Activated T-helper 1 cell treated with anti-CD3 and anti-CD28 coated beads, Interleukin-12 subunit alpha, Interleukin-12 subunit beta, Interleukin-2, Interleukin-4 antibody, amounts not matched to agents 30 ng/mL and 10 ng/mL and 1 ng/mL, durations not matched to agents 14 hours and 24 hours and 36 hours (primary cell): ENCODE data around the gene MRPL10. TPM values are rescaled to one million over a fixed set of nuclear protein-coding genes. Genes with fewer than 3 reads are reported as not detected.

ENCODE experiments used
- DNase-seq: peaks from one replicate; pipeline ENCODE4 v3.0.0; 2021; ENCODE audit warnings: low spot score
- H3K27ac Mint-ChIP-seq: one replicate; pipeline ENCODE4 v1.8.0; 2021; ENCODE audit warnings: mild to moderate bottlenecking, mixed read lengths
- H3K27me3 Mint-ChIP-seq: one replicate; pipeline ENCODE4 v1.8.0; 2022; ENCODE audit warnings: mild to moderate bottlenecking, moderate library complexity, mixed read lengths; ENCODE audit not compliant: insufficient read depth
- H3K36me3 Mint-ChIP-seq: one replicate; pipeline ENCODE4 v1.8.0; 2021; ENCODE audit warnings: low read depth, mixed read lengths
- H3K4me1 Mint-ChIP-seq: one replicate; pipeline ENCODE4 v1.8.0; 2021; ENCODE audit warnings: low read depth, mixed read lengths
- H3K4me3 Mint-ChIP-seq: one replicate; pipeline ENCODE4 v1.8.0; 2021; ENCODE audit warnings: mild to moderate bottlenecking, moderate library complexity, mixed read lengths
- H3K9me3 Mint-ChIP-seq: one replicate; pipeline ENCODE4 v1.8.0; 2021; ENCODE audit warnings: mixed read lengths
- intact Hi-C: fragments of 100-400 bp; cut with micrococcal nuclease; formaldehyde crosslinking; loops from one replicate; pipeline ENCODE4 v1.15.1; 2024
- total RNA-seq: library from RNA; stranded (reverse); gene quantifications from 2 replicates; pipeline ENCODE4 v1.2.3, GENCODE V29; 2022

Gene MRPL10
- total RNA-seq, 1 donor from 2014 or later: 56.9 TPM

DNA sequence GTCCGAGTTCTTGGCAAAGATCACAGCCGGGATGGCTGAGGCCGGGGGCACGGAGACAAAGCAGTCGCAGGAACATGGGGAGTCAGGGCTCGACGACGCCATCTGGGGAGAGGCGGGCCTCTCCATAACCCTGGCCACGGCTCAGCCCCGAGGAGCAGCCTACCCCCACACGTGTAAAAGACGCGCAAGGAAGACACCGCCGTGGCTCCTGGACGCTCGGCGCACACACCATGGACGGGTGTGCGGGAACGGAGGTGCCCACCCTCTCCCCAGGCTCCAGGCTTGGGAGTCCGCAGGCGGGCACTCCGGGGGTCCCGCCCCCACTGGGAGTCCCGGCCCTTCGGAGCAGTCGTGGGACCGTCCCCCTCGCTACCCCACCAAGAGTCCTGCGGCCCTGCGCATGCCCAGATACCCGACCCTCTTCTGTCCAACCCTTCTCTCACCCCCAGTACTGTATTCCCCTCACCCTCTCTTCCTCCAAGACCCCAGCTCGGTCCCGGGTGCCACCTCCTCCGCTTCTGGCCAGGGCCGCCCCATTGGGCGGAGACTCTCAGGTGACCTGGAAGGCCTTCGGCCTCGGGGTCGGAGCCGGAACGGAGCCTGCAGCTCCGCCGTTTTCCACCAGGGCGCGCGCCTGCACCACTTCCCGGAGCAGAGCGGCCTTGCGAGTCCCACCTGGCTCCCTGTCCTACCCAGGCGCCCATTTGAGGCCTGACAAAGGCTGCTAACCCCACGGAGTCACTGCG is 9.6 kb upstream of the MRPL10 start, which contains the start of gene SCRN2:
Gene SCRN2 (minus strand): TSS at position 532 of the 746 bp plus-strand sequence. CDS start 430 bp downstream, at position 102.
- Mint-ChIP-seq H3K27me3 (peaks cover 16% of the 10 kb centered on the region), H3K27ac (peak within 1 kb of the TSS; percentile 96), H3K36me3 (peaks cover 2% of the 10 kb centered on the region), H3K4me1 (peaks cover 28% of the 10 kb centered on the region), H3K4me3 (peak within 1 kb of the TSS; percentile 96), H3K9me3 (no peaks in the 10 kb centered on the region)
- intact Hi-C loops: loop anchor here (1.0 to 10.0 kb wide), 7 partner anchors 10 to 774 kb away; partner anchors contain the start of genes HOXB7, HOXB8, LRRC46 and MRPL10
- DNase-seq: peak; percentile 86

DNA sequence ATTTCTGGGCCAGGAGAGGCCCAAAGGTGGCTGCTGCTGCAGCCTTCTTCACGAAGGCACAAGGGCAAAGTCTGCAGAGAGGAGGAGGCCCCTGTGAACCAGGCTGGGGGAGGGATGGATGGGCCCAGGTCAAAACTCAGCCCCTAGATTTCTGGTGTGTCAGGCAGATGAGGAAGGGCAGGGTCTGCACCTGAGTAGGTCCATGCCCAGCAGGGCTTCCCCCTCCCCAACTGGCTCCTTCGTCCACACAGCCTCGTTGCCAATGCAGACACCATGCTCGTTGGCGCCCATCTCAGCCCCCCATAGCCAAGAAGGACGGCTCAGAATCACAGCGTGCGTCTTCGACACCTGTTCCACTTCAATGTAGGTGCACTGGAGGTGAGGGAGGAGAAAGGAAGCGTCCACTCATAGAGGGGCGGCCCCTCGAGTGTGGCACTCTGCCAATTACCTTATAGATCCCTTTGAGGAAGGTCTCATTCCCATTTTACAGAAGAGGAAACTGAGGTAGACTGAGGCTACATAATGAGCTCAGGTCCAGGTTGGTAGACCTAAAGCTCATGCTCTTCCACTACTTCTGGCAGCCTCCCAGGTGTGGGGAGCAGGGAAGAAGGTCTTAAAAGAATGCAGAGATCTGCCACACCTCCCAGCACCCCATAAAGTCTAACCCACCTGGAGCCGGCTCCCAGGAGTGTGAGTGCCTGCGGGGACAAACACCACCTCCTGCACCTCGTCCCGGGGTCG is 8.8 kb upstream of the MRPL10 start:
- intact Hi-C loops: loop anchor here (2.0 to 10.0 kb wide), 2 partner anchors 101 to 775 kb away; partner anchors contain the start of genes HOXB7, HOXB8 and PNPO
- H3K4me3 Mint-ChIP-seq: peak overlapping the region; percentile 96
- DNase-seq: no peak
- H3K4me1 Mint-ChIP-seq: peaks cover 28% of the 10 kb centered on the region
- H3K27ac Mint-ChIP-seq: peak overlapping the region; percentile 29
- no peaks in the 10 kb centered on the region for H3K9me3 Mint-ChIP-seq
- H3K27me3 Mint-ChIP-seq: peaks cover 10% of the 10 kb centered on the region
- peaks cover 6% of the 10 kb centered on the region for H3K36me3 Mint-ChIP-seq

DNA sequence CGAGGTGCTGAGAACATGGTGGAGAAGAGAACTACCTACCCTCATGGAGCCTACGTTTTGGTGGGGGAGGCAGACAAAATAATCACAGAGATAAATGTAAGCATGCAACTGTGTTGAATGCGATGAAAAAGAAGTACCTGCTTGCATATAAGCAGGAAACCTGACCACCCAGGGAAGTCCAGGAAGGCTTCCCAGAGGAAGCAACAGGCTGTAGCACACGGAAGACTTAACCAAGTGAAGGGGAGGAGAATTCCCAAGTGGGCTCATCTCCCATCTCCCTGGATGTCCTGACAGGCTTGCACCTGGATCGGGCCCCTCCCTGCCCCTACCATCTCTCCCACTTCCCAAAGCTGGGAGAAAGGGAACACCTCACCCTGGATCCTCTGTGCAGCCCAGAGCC is 7.7 kb upstream of the MRPL10 start:
- no peak for DNase-seq
- Mint-ChIP-seq H3K9me3 (no peaks in the 10 kb centered on the region), H3K27ac (no peak overlapping the region), H3K4me1 (peaks cover 39% of the 10 kb centered on the region), H3K36me3 (peaks cover 8% of the 10 kb centered on the region), H3K4me3 (peak overlapping the region; percentile 50), H3K27me3 (peaks cover 3% of the 10 kb centered on the region)
- intact Hi-C loops: no loop called here

DNA sequence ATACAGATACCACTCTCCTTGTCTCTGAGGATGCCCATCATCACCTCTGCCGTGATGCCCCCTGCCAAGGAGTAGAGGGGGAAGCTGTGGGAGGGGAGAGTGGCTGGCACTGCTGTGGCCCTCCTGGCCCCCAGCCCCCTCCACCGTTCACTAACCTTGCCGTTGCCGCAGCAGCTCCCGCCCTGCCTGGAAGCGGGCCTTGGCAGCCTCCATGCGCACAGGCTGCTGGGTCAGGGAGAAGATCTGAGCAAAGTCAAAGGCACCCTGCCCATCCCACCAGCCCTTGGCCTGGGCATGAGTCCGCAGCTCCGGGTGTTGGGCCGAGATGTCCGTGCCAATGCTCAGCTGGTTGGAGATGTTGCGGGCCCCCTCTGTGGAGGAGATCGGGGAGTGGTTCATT is 7.3 kb upstream of the MRPL10 start:
- intact Hi-C loops: no loop called here
- Mint-ChIP-seq H3K27me3 (peaks cover 1% of the 10 kb centered on the region), H3K27ac (no peak overlapping the region), H3K36me3 (peaks cover 8% of the 10 kb centered on the region), H3K4me1 (peaks cover 41% of the 10 kb centered on the region), H3K4me3 (peak overlapping the region; percentile 50), H3K9me3 (no peaks in the 10 kb centered on the region)
- no peak for DNase-seq

DNA sequence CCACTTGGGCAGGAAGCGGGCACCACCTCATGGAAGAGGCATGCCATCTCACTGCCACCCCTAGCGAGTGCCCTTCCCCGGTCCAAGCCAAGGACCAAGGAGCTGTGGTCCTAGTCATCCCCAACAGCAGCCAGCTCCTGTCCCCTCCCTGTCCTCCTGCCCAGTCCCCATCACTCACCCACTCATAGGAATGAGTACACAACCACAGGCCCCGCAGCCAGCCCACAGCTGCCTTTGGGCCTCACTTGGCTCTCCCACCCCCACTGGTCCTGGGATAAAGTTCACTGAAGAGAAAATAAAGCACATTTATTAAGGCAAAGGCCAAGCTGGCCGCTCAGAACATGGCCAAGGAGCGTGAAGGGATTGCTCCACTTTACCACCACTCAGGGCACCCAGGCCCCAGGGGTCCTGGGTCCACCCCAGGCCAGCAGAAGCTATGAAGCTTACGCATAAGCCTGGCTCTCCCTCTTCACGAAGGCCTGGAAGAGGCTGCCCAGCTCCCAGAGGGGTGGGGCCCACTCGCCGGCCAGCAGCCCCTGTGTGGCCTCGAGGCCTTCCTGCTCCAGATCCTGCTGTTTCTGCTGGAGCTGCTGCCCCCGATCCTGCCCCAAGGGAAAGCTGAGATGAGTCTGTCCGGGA is 6.2 kb upstream of the MRPL10 start:
- peaks cover 1% of the 10 kb centered on the region for H3K27me3 Mint-ChIP-seq
- H3K4me1 Mint-ChIP-seq: peaks cover 35% of the 10 kb centered on the region
- DNase-seq: no peak
- intact Hi-C loops: no loop called here
- no peak overlapping the region for H3K4me3 Mint-ChIP-seq
- H3K9me3 Mint-ChIP-seq: no peaks in the 10 kb centered on the region
- H3K36me3 Mint-ChIP-seq: peaks cover 8% of the 10 kb centered on the region
- H3K27ac Mint-ChIP-seq: no peak overlapping the region

DNA sequence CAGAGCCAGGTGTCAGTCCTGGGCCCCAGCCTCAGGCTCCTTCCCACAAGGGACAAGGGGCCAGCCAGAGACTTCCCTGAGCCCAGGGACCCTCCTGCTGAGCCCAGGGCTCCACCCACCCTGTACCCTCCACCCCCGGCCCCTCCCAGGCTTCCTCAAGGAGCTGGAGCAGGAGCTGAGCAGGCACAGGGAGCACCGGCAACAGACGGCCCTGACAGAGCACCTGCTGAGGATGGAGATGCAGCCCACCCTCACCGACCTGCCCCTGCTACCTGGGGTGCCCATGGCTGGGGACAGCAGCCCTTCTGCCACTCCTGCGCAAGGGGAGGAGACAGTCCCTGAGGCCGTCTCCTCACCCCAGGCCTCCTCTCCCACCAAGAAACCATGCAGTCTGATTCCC is 5.3 kb upstream of the MRPL10 start:
- no peak overlapping the region for H3K27ac Mint-ChIP-seq
- H3K27me3 Mint-ChIP-seq: peaks cover 1% of the 10 kb centered on the region
- peaks cover 8% of the 10 kb centered on the region for H3K36me3 Mint-ChIP-seq
- intact Hi-C loops: no loop called here
- H3K9me3 Mint-ChIP-seq: no peaks in the 10 kb centered on the region
- peaks cover 35% of the 10 kb centered on the region for H3K4me1 Mint-ChIP-seq
- H3K4me3 Mint-ChIP-seq: no peak overlapping the region
- DNase-seq: no peak

DNA sequence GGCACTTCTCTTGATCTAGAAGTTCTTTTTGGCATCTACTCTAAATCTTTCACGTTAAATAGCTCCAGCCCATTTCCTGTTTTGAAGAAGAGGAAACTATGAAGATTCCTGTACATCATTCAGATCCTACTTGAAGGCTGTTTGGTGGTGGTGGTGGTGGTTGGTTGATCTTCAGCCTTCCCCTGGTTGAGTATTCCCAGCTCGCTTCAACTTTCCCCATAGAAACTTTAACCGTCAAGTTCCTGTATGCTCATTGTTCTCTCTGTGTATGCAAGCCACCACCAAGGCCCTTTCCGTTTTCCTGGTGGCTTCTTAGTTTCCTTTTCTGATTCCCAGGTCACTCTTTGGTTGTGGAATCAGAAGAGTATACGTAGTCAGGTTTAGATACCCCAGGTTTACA is 3.4 kb upstream of the MRPL10 start:
- no peak overlapping the region for H3K4me3 Mint-ChIP-seq
- DNase-seq: no peak
- intact Hi-C loops: no loop called here
- peaks cover 1% of the 10 kb centered on the region for H3K27me3 Mint-ChIP-seq
- peaks cover 9% of the 10 kb centered on the region for H3K36me3 Mint-ChIP-seq
- no peaks in the 10 kb centered on the region for H3K9me3 Mint-ChIP-seq
- H3K27ac Mint-ChIP-seq: no peak overlapping the region
- H3K4me1 Mint-ChIP-seq: peaks cover 30% of the 10 kb centered on the region

DNA sequence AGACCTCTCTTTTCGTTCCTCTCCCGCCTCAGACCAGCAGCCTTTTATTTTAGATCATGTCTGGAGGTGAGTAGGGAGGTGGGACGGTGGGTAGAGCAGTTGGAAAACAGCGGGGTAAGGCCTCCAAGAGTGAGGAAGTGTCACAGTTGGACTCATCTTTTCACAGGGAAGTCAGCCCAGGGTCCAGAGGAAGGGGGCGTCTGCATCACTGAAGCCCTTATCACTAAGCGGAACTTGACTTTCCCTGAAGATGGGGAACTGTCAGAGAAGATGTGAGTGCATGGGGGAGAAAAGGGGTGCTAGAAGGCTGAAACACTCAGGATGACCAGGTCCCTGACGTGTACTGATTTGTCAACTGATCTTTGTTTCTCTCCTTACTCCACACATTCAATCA is 590 bp upstream of the MRPL10 start:
- Mint-ChIP-seq H3K27me3 (peaks cover 1% of the 10 kb centered on the region), H3K27ac (peak overlapping the region; percentile 88), H3K4me1 (peaks cover 43% of the 10 kb centered on the region), H3K9me3 (no peaks in the 10 kb centered on the region), H3K4me3 (peak overlapping the region; percentile 90), H3K36me3 (peaks cover 12% of the 10 kb centered on the region)
- no peak for DNase-seq
- intact Hi-C loops: loop anchor here (1.0 to 2.0 kb wide), 6 partner anchors 9 to 184 kb away; partner anchors contain the start of genes CDK5RAP3, OSBPL7, PNPO and SCRN2

DNA sequence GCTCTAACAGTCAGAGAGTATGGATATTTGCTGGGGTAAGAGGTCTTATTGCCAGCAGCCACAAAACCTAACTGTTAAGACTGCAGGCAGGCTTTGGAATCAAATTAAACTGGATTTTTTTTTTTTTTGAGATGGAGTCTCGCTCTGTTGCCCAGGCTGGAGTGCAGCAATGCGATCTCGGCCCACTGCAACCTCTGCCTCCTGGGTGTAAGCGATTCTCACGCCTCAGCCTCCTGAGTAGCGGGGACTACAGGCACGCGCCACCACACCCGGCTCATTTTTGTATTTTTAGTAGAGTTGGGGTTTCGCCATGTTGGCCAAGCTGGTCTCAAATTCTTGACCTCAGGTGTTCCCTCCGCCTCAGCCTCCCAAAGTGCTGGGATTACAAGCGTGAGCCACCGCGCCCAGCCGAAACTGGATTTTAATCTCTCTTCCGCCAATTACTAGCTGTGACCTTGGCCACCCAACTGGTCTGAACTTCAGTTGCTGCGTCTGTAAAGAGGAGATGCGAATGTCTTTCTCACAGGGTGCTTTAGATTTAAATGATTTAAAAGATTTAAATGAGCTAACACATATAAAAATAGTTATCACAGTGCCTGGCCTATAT is 842 bp downstream of the MRPL10 start:
- H3K4me3 Mint-ChIP-seq: peak overlapping the region; percentile 90
- H3K27ac Mint-ChIP-seq: peak overlapping the region; percentile 88
- intact Hi-C loops: loop anchor here (1.0 to 2.0 kb wide), 6 partner anchors 9 to 182 kb away; partner anchors contain the start of genes CDK5RAP3, OSBPL7, PNPO and SCRN2
- no peaks in the 10 kb centered on the region for H3K9me3 Mint-ChIP-seq
- H3K36me3 Mint-ChIP-seq: peaks cover 20% of the 10 kb centered on the region
- H3K27me3 Mint-ChIP-seq: peaks cover 1% of the 10 kb centered on the region
- no peak for DNase-seq
- H3K4me1 Mint-ChIP-seq: peaks cover 43% of the 10 kb centered on the region

DNA sequence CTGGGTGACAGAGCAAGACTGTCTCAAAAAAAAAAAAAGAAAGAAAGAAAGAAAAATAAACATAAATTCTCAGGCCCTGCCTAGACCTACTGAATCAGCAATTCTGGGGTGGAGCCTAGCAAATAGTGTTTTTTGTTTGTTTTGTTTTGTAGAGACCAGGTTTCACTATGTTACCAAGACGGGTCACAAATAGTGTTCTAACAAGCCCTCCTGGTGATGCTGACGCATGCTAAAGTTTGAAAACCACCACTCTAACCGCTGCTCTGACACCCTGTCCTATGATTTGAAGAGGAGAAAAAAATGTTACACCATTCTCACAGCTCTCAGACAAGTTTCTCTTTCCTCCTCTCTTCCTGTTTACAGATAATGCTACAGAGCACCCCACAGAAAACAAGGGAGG is 1.5 kb downstream of the MRPL10 start:
- H3K9me3 Mint-ChIP-seq: no peaks in the 10 kb centered on the region
- H3K27ac Mint-ChIP-seq: peak overlapping the region; percentile 81
- DNase-seq: peak; percentile 34
- peaks cover 22% of the 10 kb centered on the region for H3K36me3 Mint-ChIP-seq
- intact Hi-C loops: loop anchor here (2.0 kb wide), 1 partner anchor 141 kb away; the partner anchor contains the start of gene CDK5RAP3
- peaks cover 40% of the 10 kb centered on the region for H3K4me1 Mint-ChIP-seq
- peak overlapping the region; percentile 90 for H3K4me3 Mint-ChIP-seq
- peaks cover 1% of the 10 kb centered on the region for H3K27me3 Mint-ChIP-seq

DNA sequence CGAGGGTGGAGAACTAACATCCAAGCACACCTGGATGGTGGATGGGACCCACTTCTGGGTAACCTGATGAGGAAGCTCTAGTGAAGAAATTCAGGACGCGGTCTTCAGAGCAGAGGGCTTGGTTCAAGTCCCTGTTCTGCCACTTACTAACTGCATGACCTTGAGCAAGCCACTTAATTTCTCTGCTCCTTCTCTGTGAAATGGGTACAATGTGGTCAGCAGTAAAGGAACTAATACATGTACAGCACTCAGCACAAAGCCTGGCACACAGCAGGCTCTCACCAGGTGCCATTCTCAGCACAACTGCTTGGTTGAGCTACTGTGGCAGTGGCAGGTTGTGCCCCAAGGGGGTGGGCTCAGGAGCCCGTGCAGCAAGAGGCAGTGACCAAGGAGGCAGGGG is 7.8 kb downstream of the MRPL10 start:
- Mint-ChIP-seq H3K36me3 (peaks cover 29% of the 10 kb centered on the region), H3K4me3 (no peak overlapping the region), H3K9me3 (no peaks in the 10 kb centered on the region), H3K27ac (no peak overlapping the region), H3K27me3 (no peaks in the 10 kb centered on the region), H3K4me1 (peaks cover 25% of the 10 kb centered on the region)
- intact Hi-C loops: loop anchor here (5.0 kb wide), 1 partner anchor 46 kb away; no protein-coding TSS in a partner anchor
- DNase-seq: no peak

DNA sequence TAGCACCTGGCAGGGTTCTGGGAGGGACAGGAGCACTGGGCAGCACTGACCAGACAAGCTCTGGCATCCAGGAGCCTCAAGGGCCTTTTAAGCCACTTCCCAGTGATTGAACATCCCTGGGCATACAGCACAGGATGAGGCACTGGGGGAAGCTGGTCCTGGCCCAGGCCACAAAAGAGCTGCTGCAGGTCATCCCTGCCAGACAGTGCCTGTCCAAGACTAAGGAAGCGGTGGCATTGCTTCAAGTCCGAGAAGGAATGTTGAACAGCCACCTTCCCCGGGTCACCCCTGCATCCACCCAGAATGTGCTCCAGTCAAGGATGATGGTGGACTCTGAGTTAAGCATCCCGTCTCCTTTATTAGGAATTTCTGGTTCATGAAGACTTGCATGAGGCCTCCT is 8.6 kb downstream of the MRPL10 start:
- Mint-ChIP-seq H3K27ac (no peak overlapping the region), H3K9me3 (no peaks in the 10 kb centered on the region), H3K4me1 (peaks cover 25% of the 10 kb centered on the region), H3K4me3 (peak overlapping the region; percentile 94), H3K27me3 (no peaks in the 10 kb centered on the region), H3K36me3 (peaks cover 30% of the 10 kb centered on the region)
- intact Hi-C loops: loop anchor here (5.0 kb wide), 1 partner anchor 45 kb away; no protein-coding TSS in a partner anchor
- no peak for DNase-seq
